Astrocyte of the spinal cord (primary cell): ENCODE measurements around the gene CNDP1.

Source experiments
- DNase-seq: peaks from one replicate; pipeline ENCODE4 v3.0.0; 2011; ENCODE audit warnings: low read depth, low spot score
- H3K4me3 ChIP-seq: 2 replicates; pipeline ENCODE4 v1.5.1; 2011; ENCODE audit warnings: low read depth, mild to moderate bottlenecking, low read length, moderate library complexity
- in situ Hi-C: cut with HindIII; loops from 2 replicates; pipeline ENCODE4 v1.10.0; 2017; ENCODE audit warnings: low sequenced_read_pairs
- TF ChIP-seq, protein P1 (sequence below): IDR thresholded peaks from 2 replicates; pipeline ENCODE4 v1.5.1; 2012; ENCODE audit warnings: low read depth, mild to moderate bottlenecking, low read length, inconsistent platforms

CNDP1 gene

DNA sequence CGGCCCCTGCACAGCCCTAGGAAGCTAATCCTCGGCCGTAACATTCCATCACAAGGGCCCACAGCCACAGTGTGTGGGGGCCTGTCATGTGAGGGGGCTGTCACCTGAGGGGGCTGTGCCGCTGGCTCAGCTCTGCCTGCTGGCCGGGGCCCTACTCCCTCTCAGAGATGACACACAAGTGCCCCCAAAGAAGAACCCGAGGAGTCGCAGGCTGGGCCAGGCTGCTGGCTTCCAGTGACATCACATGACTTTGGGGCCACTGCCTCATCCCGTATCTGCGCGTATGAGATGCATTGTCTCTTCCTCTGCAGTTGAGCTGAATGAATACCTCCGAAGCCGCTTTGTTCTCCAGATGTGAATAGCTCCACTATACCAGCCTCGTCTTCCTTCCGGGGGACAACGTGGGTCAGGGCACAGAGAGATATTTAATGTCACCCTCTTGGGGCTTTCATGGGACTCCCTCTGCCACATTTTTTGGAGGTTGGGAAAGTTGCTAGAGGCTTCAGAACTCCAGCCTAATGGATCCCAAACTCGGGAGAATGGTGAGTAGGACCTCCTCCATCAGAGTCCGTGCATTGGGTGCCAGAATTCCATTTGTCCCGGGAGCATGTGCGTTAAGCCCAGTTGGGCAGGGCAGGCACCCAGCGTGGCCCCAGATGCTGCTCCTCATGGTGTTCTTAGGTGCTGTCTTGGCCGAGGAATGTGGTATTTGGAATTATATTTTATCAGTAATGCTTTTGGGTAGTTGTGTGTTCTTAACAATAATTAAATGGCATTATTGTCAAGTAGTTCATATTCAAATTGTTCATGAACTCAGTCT, at the start of gene CNDP1:
Gene CNDP1, plus strand, starts transcription at position 351 of the 820 bp plus-strand sequence. Its CDS starts 168 bp downstream, at position 519.
- no peak within 1 kb of the TSS for H3K4me3 ChIP-seq
- in situ Hi-C loops: no loop called here
- no peak for DNase-seq
- TF ChIP-seq, protein P1, sequence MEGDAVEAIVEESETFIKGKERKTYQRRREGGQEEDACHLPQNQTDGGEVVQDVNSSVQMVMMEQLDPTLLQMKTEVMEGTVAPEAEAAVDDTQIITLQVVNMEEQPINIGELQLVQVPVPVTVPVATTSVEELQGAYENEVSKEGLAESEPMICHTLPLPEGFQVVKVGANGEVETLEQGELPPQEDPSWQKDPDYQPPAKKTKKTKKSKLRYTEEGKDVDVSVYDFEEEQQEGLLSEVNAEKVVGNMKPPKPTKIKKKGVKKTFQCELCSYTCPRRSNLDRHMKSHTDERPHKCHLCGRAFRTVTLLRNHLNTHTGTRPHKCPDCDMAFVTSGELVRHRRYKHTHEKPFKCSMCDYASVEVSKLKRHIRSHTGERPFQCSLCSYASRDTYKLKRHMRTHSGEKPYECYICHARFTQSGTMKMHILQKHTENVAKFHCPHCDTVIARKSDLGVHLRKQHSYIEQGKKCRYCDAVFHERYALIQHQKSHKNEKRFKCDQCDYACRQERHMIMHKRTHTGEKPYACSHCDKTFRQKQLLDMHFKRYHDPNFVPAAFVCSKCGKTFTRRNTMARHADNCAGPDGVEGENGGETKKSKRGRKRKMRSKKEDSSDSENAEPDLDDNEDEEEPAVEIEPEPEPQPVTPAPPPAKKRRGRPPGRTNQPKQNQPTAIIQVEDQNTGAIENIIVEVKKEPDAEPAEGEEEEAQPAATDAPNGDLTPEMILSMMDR: no peak

- in situ Hi-C loops: no loop called here
- no peak for DNase-seq
- TF ChIP-seq, protein P1: no peak
- H3K4me3 ChIP-seq: no peak overlapping the region
Measured at GRCh38 chr18:74486119-74486849, 48.0 kb upstream of the CNDP1 start.

GRCh38 chr18:74488354-74488753, 45.9 kb upstream of the CNDP1 start:
- in situ Hi-C loops: no loop called here
- H3K4me3 ChIP-seq: no peak overlapping the region
- TF ChIP-seq, protein P1: no peak
- no peak for DNase-seq

- no peak for DNase-seq
- no peak overlapping the region for H3K4me3 ChIP-seq
- in situ Hi-C loops: no loop called here
- TF ChIP-seq, protein P1: no peak
Measured at GRCh38 chr18:74488864-74489263, 45.4 kb upstream of the CNDP1 start.

- TF ChIP-seq, protein P1: no peak
- peak; percentile 65 for DNase-seq
- peak overlapping the region; percentile 13 for H3K4me3 ChIP-seq
- in situ Hi-C loops: no loop called here
Measured at GRCh38 chr18:74489676-74490075, 44.6 kb upstream of the CNDP1 start.

GRCh38 chr18:74492259-74492658, 42.0 kb upstream of the CNDP1 start:
- TF ChIP-seq, protein P1: no peak
- DNase-seq: no peak
- in situ Hi-C loops: no loop called here
- no peak overlapping the region for H3K4me3 ChIP-seq
